ENCODE data around the gene TOX2.
"Not testable (repeated sequence)": the region's sequence is repeated elsewhere in the genome, so short reads cannot be mapped to it uniquely, and the experiment has no call there.

TOX2 gene

GRCh38 chr20:44029848-44030230, 115.2 kb downstream of the TOX2 start:
- in situ Hi-C loops (cut with MboI; ENCODE audit: low sequenced_read_pairs), result no loop called here

- in situ Hi-C loops (cut with MboI; ENCODE audit: low sequenced_read_pairs), result no loop called here
Observed at GRCh38 chr20:44030394-44030793, 115.7 kb downstream of the TOX2 start.

- in situ Hi-C loops (cut with MboI; ENCODE audit: low sequenced_read_pairs), result no loop called here
Observed at GRCh38 chr20:44031001-44031574, 116.4 kb downstream of the TOX2 start.

- in situ Hi-C loops (cut with MboI; ENCODE audit: low sequenced_read_pairs), result no loop called here
Observed at GRCh38 chr20:44031781-44032582, 117.3 kb downstream of the TOX2 start.

- in situ Hi-C loops (cut with MboI; ENCODE audit: low sequenced_read_pairs), result no loop called here
Observed at GRCh38 chr20:44032583-44033331, 118.1 kb downstream of the TOX2 start.

GRCh38 chr20:44033344-44033743, 118.7 kb downstream of the TOX2 start:
- in situ Hi-C loops (cut with MboI; ENCODE audit: low sequenced_read_pairs), result no loop called here

- in situ Hi-C loops (cut with MboI; ENCODE audit: low sequenced_read_pairs), result no loop called here
Observed at GRCh38 chr20:44033873-44034272, 119.2 kb downstream of the TOX2 start.

GRCh38 chr20:44034451-44034850, 119.8 kb downstream of the TOX2 start:
- in situ Hi-C loops (cut with MboI; ENCODE audit: low sequenced_read_pairs), result no loop called here

- in situ Hi-C loops (cut with MboI; ENCODE audit: low sequenced_read_pairs), result no loop called here
Observed at GRCh38 chr20:44034965-44035635, 120.4 kb downstream of the TOX2 start.

GRCh38 chr20:44035924-44036323, 121.3 kb downstream of the TOX2 start:
- in situ Hi-C loops (cut with MboI; ENCODE audit: low sequenced_read_pairs), result no loop called here

GRCh38 chr20:44036441-44036840, 121.8 kb downstream of the TOX2 start:
- in situ Hi-C loops (cut with MboI; ENCODE audit: low sequenced_read_pairs), result no loop called here

GRCh38 chr20:44038681-44039123, 124.0 kb downstream of the TOX2 start:
- in situ Hi-C loops (cut with MboI; ENCODE audit: low sequenced_read_pairs), result no loop called here

- in situ Hi-C loops (cut with MboI; ENCODE audit: low sequenced_read_pairs), result no loop called here
Observed at GRCh38 chr20:44039147-44039546, 124.5 kb downstream of the TOX2 start.

- in situ Hi-C loops (cut with MboI; ENCODE audit: low sequenced_read_pairs), result no loop called here
Observed at GRCh38 chr20:44039741-44040140, 125.1 kb downstream of the TOX2 start.

GRCh38 chr20:44040202-44040915, 125.7 kb downstream of the TOX2 start:
- in situ Hi-C loops (cut with MboI; ENCODE audit: low sequenced_read_pairs), result no loop called here

- in situ Hi-C loops (cut with MboI; ENCODE audit: low sequenced_read_pairs), result no loop called here
Observed at GRCh38 chr20:44041001-44041400, 126.3 kb downstream of the TOX2 start.

- in situ Hi-C loops (cut with MboI; ENCODE audit: low sequenced_read_pairs), result not testable (repeated sequence)
Observed at GRCh38 chr20:44044712-44045111, 130.1 kb downstream of the TOX2 start.

GRCh38 chr20:44050327-44050726, 135.7 kb downstream of the TOX2 start:
- in situ Hi-C loops (cut with MboI; ENCODE audit: low sequenced_read_pairs), result loop anchor here (25.0 kb wide), 1 partner anchor 112 kb away; no protein-coding TSS in a partner anchor

- in situ Hi-C loops (cut with MboI; ENCODE audit: low sequenced_read_pairs), result loop anchor here (25.0 kb wide), 1 partner anchor 111 kb away; no protein-coding TSS in a partner anchor
Observed at GRCh38 chr20:44050925-44051660, 136.4 kb downstream of the TOX2 start.

GRCh38 chr20:44051661-44052000, 137.0 kb downstream of the TOX2 start:
- in situ Hi-C loops (cut with MboI; ENCODE audit: low sequenced_read_pairs), result loop anchor here (25.0 kb wide), 1 partner anchor 111 kb away; no protein-coding TSS in a partner anchor

All from HL-60/S4 treated with retinoic acid at 250 ng/mL for 4 days and 3 days (cell line).